H9 (cell line): ENCODE measurements around the gene BCAS3. TPM values are rescaled to one million over a fixed set of nuclear protein-coding genes. Genes with fewer than 3 reads are reported as not detected.

Experiments
- DNase-seq: peaks from one replicate; pipeline ENCODE4 v3.0.0-alpha.2; 2017
- H2AFZ ChIP-seq: one replicate; pipeline ENCODE4 v1.6.1; 2013; ENCODE audit warnings: mild to moderate bottlenecking, low read length, control low read depth, moderate library complexity
- H2AK5ac ChIP-seq: 2 replicates; pipeline ENCODE4 v1.6.1; 2013; ENCODE audit warnings: low read length, control low read depth, mixed read lengths; ENCODE audit not compliant: insufficient read length
- H2BK120ac ChIP-seq: one replicate; pipeline ENCODE4 v1.6.1; 2013; ENCODE audit warnings: low read depth, mild to moderate bottlenecking, low read length, control low read depth, inconsistent platforms; ENCODE audit not compliant: poor library complexity, severe bottlenecking
- H2BK12ac ChIP-seq: 2 replicates; pipeline ENCODE4 v1.6.1; 2013; ENCODE audit warnings: low read length, control low read depth, mixed read lengths, low read depth; ENCODE audit not compliant: insufficient read length
- H2BK15ac ChIP-seq: 2 replicates; pipeline ENCODE4 v1.6.1; 2013; ENCODE audit warnings: low read depth, low read length, control low read depth
- H2BK20ac ChIP-seq: one replicate; pipeline ENCODE4 v1.6.1; 2013; ENCODE audit warnings: low read depth, mild to moderate bottlenecking, low read length, control low read depth, inconsistent platforms; ENCODE audit not compliant: poor library complexity, severe bottlenecking
- H2BK5ac ChIP-seq: 2 replicates; pipeline ENCODE4 v1.6.1; 2013; ENCODE audit warnings: low read length, control low read depth, mixed read lengths; ENCODE audit not compliant: insufficient read length
- H3K14ac ChIP-seq: 2 replicates; pipeline ENCODE4 v1.6.1; 2013; ENCODE audit warnings: low read length, control low read depth; ENCODE audit not compliant: insufficient read depth
- H3K18ac ChIP-seq: 2 replicates; pipeline ENCODE4 v1.6.1; 2013; ENCODE audit warnings: low read depth, mild to moderate bottlenecking, mixed read lengths, low read length, control low read depth; ENCODE audit not compliant: insufficient read length
- H3K23ac ChIP-seq: 2 replicates; pipeline ENCODE4 v1.6.1; 2013; ENCODE audit warnings: low read length, control low read depth, mixed read lengths, low read depth; ENCODE audit not compliant: insufficient read length
- H3K23me2 ChIP-seq: 2 replicates; pipeline ENCODE4 v1.6.1; 2013; ENCODE audit warnings: low read depth, mild to moderate bottlenecking, mixed read lengths, low read length, control low read depth; ENCODE audit not compliant: insufficient read length, poor library complexity, severe bottlenecking
- H3K27ac ChIP-seq: 2 replicates; pipeline ENCODE4 v1.5.1; 2013; ENCODE audit warnings: low read length, control low read depth, mixed read lengths, low read depth; ENCODE audit not compliant: insufficient read length
- H3K27me3 ChIP-seq: 2 replicates; pipeline ENCODE4 v1.6.1; 2013; ENCODE audit warnings: low read length, control low read depth, inconsistent platforms; ENCODE audit not compliant: insufficient read depth
- H3K4ac ChIP-seq: 2 replicates; pipeline ENCODE4 v1.6.1; 2013; ENCODE audit warnings: low read depth, mild to moderate bottlenecking, control low read depth, inconsistent platforms, low read length, moderate library complexity
- H3K4me1 ChIP-seq: 2 replicates; pipeline ENCODE4 v1.6.1; 2013; ENCODE audit warnings: low read length, control low read depth, inconsistent platforms; ENCODE audit not compliant: insufficient read depth
- H3K4me2 ChIP-seq: 2 replicates; pipeline ENCODE4 v1.6.1; 2013; ENCODE audit warnings: low read length, control low read depth, mixed read lengths; ENCODE audit not compliant: insufficient read length, insufficient read depth
- H3K56ac ChIP-seq: 2 replicates; pipeline ENCODE4 v1.6.1; 2013; ENCODE audit warnings: low read depth, mild to moderate bottlenecking, mixed read lengths, low read length, control low read depth; ENCODE audit not compliant: insufficient read length
- H3K79me1 ChIP-seq: 2 replicates; pipeline ENCODE4 v1.6.1; 2013; ENCODE audit warnings: low read depth, mild to moderate bottlenecking, moderate library complexity, low read length, control low read depth, inconsistent platforms; ENCODE audit not compliant: insufficient read depth, poor library complexity, severe bottlenecking
- H3K79me2 ChIP-seq: 2 replicates; pipeline ENCODE4 v1.6.1; 2013; ENCODE audit warnings: low read length, control low read depth, inconsistent platforms; ENCODE audit not compliant: insufficient read depth
- H3K9ac ChIP-seq: 2 replicates; pipeline ENCODE4 v1.6.1; 2013; ENCODE audit warnings: low read length, control low read depth, mixed read lengths; ENCODE audit not compliant: insufficient read length; ENCODE audit errors: extremely low read depth
- H3K9me3 ChIP-seq: one replicate; pipeline ENCODE4 v1.6.1; 2013; ENCODE audit warnings: low read depth, low read length, inconsistent platforms; ENCODE audit not compliant: control insufficient read depth
- H3T11ph ChIP-seq: one replicate; pipeline ENCODE4 v1.6.1; 2013; ENCODE audit warnings: mild to moderate bottlenecking, low read length, control low read depth, inconsistent platforms
- H4K20me1 ChIP-seq: one replicate; pipeline ENCODE4 v1.6.1; 2013; ENCODE audit not compliant: control insufficient read depth, insufficient read length, insufficient read depth
- H4K5ac ChIP-seq: 2 replicates; pipeline ENCODE4 v1.6.1; 2013; ENCODE audit warnings: low read depth, mild to moderate bottlenecking, mixed read lengths, low read length, control low read depth; ENCODE audit not compliant: insufficient read length
- H4K8ac ChIP-seq: replicated peaks from 2 replicates; pipeline ENCODE4 v1.6.1; 2013; ENCODE audit warnings: low read length, control low read depth, mixed read lengths, low read depth; ENCODE audit not compliant: insufficient read length
- H4K91ac ChIP-seq: 2 replicates; pipeline ENCODE4 v1.6.1; 2013; ENCODE audit warnings: low read depth, mild to moderate bottlenecking, moderate library complexity, mixed read lengths, low read length, control low read depth; ENCODE audit not compliant: insufficient read length
- H3K27ac Mint-ChIP-seq, 3 experiments: 2 replicates in 2 of 3; 3 replicates in 1 of 3; pipeline ENCODE4 v1.8.0; 2020 to 2021; ENCODE audit warnings: mixed read lengths in 3 of 3, mild to moderate bottlenecking in 1 of 3, moderate library complexity in 1 of 3
- H3K27me3 Mint-ChIP-seq: 2 replicates; pipeline ENCODE4 v1.8.0; 2021; ENCODE audit warnings: low read depth, mild to moderate bottlenecking, moderate library complexity, mixed read lengths
- H3K36me3 Mint-ChIP-seq, 3 experiments: 2 replicates in 2 of 3; 3 replicates in 1 of 3; pipeline ENCODE4 v1.8.0; 2020 to 2021; ENCODE audit warnings: low read depth in 3 of 3, mixed read lengths in 3 of 3; ENCODE audit not compliant: insufficient read depth in 1 of 3
- H3K4me1 Mint-ChIP-seq, 2 experiments: 2 replicates each; pipeline ENCODE4 v1.8.0; 2020; ENCODE audit warnings: mixed read lengths in 2 of 2
- H3K4me3 Mint-ChIP-seq, 2 experiments: 2 replicates in 1 of 2; 3 replicates in 1 of 2; pipeline ENCODE4 v1.8.0; 2020 to 2021; ENCODE audit warnings: mild to moderate bottlenecking in 2 of 2, mixed read lengths in 2 of 2, moderate library complexity in 1 of 2
- H3K9me3 Mint-ChIP-seq, 2 experiments: 2 replicates in 1 of 2; 3 replicates in 1 of 2; pipeline ENCODE4 v1.8.0; 2020; ENCODE audit warnings: mild to moderate bottlenecking in 2 of 2, mixed read lengths in 2 of 2, moderate library complexity in 1 of 2
- WGBS: extraction: QIAGEN DNeasy Blood & Tissue Kit; methylation state at CpG from one replicate; pipeline ENCODE4 v1.1.7; 2013; ENCODE audit warnings: missing lambda C conversion rate, low lambda C conversion rate, mixed read lengths; ENCODE audit not compliant: insufficient read length; ENCODE audit errors: extremely low coverage; 5-methylcytosine and 5-hydroxymethylcytosine counted together
- total RNA-seq: library from RNA; stranded (reverse); gene quantifications from 2 replicates; pipeline ENCODE4 v1.2.1, GENCODE V29; 2021
- TF ChIP-seq, protein P1 (sequence below): fragments of 200-600 bp; sonication (generic); conservative IDR thresholded peaks from 3 replicates; pipeline ENCODE4 v1.8.0; 2021; ENCODE audit warnings: antibody characterized with exemption, mild to moderate bottlenecking

Gene BCAS3
- total RNA-seq, 1 experiment from 2014 or later, result 22.4 TPM

DNA sequence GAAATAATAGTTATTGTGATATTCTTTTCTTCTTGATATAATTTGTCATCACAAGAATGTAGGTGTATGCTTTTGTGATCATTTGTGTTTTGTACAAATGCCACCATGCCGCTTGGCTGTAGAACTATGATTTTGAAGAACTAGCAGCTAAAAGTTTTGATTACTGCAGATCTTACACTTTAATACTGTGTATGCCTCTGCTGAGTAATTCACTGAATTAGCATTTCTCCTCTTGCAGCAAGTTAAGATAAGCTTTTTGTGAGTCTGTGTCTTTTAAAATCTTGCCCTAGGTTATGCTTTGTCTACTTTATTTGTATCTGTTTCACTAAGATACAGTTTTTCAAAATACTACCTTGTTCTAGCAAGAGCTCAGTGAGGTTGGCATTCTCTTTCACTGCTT, 395.5 kb downstream of the BCAS3 start:
- Histone ChIP-seq H4K8ac (no peak overlapping the region), H3K4ac (no peak overlapping the region), H3K79me2 (no peaks in the 10 kb centered on the region), H2BK12ac (no peak overlapping the region), H2BK15ac (no peak overlapping the region), H3T11ph (no peak overlapping the region), H3K18ac (no peak overlapping the region), H2AFZ (no peak overlapping the region), H3K9me3 (no peaks in the 10 kb centered on the region), H3K14ac (no peak overlapping the region), H3K27ac (no peak overlapping the region), H3K4me2 (no peak overlapping the region), H2BK20ac (no peak overlapping the region), H2AK5ac (no peak overlapping the region), H4K91ac (no peak overlapping the region), H2BK120ac (no peak overlapping the region), H3K79me1 (no peaks in the 10 kb centered on the region), H3K4me1 (peaks cover 2% of the 10 kb centered on the region; the same call in 1 of the 2 replicates), H3K27me3 (no peaks in the 10 kb centered on the region), H3K23ac (no peak overlapping the region), H3K9ac (no peak overlapping the region), H4K5ac (no peak overlapping the region), H4K20me1 (no peaks in the 10 kb centered on the region), H2BK5ac (no peak overlapping the region), H3K23me2 (no peaks in the 10 kb centered on the region), H3K56ac (no peak overlapping the region)
- no peaks in the 10 kb centered on the region for H3K9me3 Mint-ChIP-seq
- no peaks in the 10 kb centered on the region for H3K27me3 Mint-ChIP-seq
- peaks cover 4 to 6% of the 10 kb centered on the region in 2 experiments; a peak in 3 of 4 replicates for H3K4me1 Mint-ChIP-seq
- H3K27ac Mint-ChIP-seq, result no peak overlapping the region
- H3K4me3 Mint-ChIP-seq, result no peak overlapping the region
- H3K36me3 Mint-ChIP-seq, result no peaks in the 10 kb centered on the region
- TF ChIP-seq, protein P1, sequence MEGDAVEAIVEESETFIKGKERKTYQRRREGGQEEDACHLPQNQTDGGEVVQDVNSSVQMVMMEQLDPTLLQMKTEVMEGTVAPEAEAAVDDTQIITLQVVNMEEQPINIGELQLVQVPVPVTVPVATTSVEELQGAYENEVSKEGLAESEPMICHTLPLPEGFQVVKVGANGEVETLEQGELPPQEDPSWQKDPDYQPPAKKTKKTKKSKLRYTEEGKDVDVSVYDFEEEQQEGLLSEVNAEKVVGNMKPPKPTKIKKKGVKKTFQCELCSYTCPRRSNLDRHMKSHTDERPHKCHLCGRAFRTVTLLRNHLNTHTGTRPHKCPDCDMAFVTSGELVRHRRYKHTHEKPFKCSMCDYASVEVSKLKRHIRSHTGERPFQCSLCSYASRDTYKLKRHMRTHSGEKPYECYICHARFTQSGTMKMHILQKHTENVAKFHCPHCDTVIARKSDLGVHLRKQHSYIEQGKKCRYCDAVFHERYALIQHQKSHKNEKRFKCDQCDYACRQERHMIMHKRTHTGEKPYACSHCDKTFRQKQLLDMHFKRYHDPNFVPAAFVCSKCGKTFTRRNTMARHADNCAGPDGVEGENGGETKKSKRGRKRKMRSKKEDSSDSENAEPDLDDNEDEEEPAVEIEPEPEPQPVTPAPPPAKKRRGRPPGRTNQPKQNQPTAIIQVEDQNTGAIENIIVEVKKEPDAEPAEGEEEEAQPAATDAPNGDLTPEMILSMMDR, result no peak
- WGBS, result no CpG with 5 or more reads among the region's 1 CpG
- DNase-seq, result no peak
